RWPE1 (cell line): ENCODE data around the gene BMPR1B.

ENCODE experiments used
- CTCF ChIA-PET: fragments of 350-600 bp; sonication (Branson Sonifier 250); formaldehyde crosslinking; extraction: SDS; loops from one replicate; lab custom pipeline; 2021; lab: Yijun Ruan, JAX
- POLR2A ChIA-PET: fragments of 400-600 bp; formaldehyde crosslinking; extraction: SDS; loops from one replicate; lab custom pipeline; 2020; ENCODE audit warnings: antibody characterized with exemption; ENCODE audit not compliant: low non-redundant PET; lab: Yijun Ruan, JAX
- DNase-seq: peaks from one replicate; pipeline ENCODE4 v3.0.0; 2012; ENCODE audit warnings: low spot score
- H3K27ac ChIP-seq: fragments of 450-650 bp; 2 replicates; pipeline ENCODE4 v1.5.1; 2017
- TF ChIP-seq, protein P1 (sequence below): fragments of 450-650 bp; conservative IDR thresholded peaks from 2 replicates; pipeline ENCODE4 v1.5.1; 2017; ENCODE audit warnings: low read depth, mild to moderate bottlenecking

BMPR1B gene

GRCh38 chr4:95107004-95107403 is 349.2 kb downstream of the BMPR1B start:
- DNase-seq: no peak
- TF ChIP-seq, protein P1, sequence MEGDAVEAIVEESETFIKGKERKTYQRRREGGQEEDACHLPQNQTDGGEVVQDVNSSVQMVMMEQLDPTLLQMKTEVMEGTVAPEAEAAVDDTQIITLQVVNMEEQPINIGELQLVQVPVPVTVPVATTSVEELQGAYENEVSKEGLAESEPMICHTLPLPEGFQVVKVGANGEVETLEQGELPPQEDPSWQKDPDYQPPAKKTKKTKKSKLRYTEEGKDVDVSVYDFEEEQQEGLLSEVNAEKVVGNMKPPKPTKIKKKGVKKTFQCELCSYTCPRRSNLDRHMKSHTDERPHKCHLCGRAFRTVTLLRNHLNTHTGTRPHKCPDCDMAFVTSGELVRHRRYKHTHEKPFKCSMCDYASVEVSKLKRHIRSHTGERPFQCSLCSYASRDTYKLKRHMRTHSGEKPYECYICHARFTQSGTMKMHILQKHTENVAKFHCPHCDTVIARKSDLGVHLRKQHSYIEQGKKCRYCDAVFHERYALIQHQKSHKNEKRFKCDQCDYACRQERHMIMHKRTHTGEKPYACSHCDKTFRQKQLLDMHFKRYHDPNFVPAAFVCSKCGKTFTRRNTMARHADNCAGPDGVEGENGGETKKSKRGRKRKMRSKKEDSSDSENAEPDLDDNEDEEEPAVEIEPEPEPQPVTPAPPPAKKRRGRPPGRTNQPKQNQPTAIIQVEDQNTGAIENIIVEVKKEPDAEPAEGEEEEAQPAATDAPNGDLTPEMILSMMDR: no peak
- H3K27ac ChIP-seq: no peak overlapping the region
- ChIA-PET CTCF (no interaction called here), POLR2A (no interaction called here)

DNA sequence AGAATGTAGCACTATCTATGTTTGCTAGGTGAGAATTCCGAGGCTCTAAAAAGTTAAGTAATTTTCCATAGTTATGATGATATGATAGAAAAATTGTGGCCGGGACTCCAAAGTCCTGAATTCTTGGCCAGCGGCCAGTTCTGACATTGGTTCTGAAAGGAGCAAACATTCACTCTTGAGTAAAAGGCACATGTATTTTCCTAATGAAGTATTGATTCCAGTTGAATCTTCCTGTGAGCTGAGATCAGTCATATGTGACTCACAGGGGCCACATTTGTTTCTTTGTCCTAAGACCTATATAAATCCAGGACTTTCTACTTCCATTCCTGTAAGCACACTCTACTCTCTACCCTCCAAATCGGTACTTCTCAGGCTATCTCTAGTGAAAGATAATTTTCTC is 349.9 kb downstream of the BMPR1B start:
- ChIA-PET POLR2A (no interaction called here), CTCF (no interaction called here)
- peak; percentile 69 for DNase-seq
- H3K27ac ChIP-seq: no peak overlapping the region
- TF ChIP-seq, protein P1: no peak

GRCh38 chr4:95108883-95109421 is 351.2 kb downstream of the BMPR1B start:
- no peak for DNase-seq
- POLR2A ChIA-PET: no interaction called here
- TF ChIP-seq, protein P1: no peak
- CTCF ChIA-PET: no interaction called here
- H3K27ac ChIP-seq: no peak overlapping the region

DNA sequence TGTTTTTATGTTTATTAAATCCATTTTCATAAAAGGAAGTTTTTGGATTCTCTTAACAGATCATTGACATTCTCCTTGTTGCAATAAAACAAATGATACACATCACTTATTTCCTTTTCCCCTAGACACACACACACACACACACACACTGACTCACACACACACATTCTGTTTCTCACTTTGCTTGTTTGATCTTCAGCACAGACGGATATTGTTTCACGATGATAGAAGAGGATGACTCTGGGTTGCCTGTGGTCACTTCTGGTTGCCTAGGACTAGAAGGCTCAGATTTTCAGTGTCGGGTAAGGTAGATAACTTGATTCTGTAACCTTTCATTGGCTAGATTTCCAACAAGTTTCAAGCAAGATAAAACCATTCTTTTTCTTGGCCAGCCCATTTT is 356.8 kb downstream of the BMPR1B start:
- ChIA-PET CTCF (no interaction called here), POLR2A (no interaction called here)
- H3K27ac ChIP-seq: no peak overlapping the region
- TF ChIP-seq, protein P1: no peak
- DNase-seq: no peak

DNA sequence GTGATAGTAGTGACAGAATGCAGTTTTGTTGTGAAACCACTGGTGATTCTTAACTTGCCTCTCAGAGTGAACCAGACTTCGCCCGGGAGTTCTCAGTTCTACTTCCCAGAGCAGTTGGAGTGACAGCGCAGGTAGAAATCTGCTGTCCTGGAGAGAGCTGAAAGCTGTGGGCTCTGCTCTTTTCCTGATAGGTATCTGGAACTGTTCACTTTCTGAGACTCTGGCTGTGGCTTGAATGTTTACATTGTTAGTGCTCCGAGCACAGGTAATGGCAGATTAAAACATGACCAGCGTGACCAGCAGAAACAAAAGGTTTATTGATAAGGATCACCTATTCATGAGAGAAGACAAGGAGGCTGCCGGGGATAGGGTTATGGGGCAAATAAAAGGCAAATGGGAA is 360.7 kb downstream of the BMPR1B start:
- H3K27ac ChIP-seq: no peak overlapping the region
- CTCF ChIA-PET: interaction anchor here (0.6 to 1.1 kb wide), 3 partner anchors 24 to 992 kb away, joined by 3 read pairs; no protein-coding TSS in a partner anchor
- POLR2A ChIA-PET: no interaction called here
- DNase-seq: no peak
- TF ChIP-seq, protein P1: no peak

DNA sequence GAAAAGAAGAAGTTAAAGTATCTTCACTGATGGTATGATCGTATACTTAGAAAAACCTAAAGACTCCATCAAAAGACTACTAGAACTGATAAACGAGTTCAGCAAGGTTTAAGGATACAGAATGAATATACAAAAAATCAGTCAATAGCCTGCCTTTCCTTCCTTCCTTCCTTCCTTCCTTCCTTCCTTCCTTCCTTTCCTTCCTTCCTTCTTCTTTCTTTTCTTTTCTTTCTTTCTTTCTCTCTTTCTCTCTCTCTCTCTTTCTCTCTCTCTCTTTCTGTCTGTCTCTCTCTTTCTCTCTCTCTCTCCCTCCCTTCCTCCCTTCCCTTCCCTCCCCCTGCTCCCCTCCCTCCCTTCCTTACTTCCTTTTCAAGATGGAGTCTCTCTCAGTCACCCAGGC is 362.7 kb downstream of the BMPR1B start:
- DNase-seq: no peak
- CTCF ChIA-PET: no interaction called here
- no peak overlapping the region for H3K27ac ChIP-seq
- POLR2A ChIA-PET: no interaction called here
- TF ChIP-seq, protein P1: no peak
